ENCODE data around the gene TPO.
A peak's percentile ranks its signal among the peaks of the same experiment; 100 is the strongest.

Gene TPO

DNA sequence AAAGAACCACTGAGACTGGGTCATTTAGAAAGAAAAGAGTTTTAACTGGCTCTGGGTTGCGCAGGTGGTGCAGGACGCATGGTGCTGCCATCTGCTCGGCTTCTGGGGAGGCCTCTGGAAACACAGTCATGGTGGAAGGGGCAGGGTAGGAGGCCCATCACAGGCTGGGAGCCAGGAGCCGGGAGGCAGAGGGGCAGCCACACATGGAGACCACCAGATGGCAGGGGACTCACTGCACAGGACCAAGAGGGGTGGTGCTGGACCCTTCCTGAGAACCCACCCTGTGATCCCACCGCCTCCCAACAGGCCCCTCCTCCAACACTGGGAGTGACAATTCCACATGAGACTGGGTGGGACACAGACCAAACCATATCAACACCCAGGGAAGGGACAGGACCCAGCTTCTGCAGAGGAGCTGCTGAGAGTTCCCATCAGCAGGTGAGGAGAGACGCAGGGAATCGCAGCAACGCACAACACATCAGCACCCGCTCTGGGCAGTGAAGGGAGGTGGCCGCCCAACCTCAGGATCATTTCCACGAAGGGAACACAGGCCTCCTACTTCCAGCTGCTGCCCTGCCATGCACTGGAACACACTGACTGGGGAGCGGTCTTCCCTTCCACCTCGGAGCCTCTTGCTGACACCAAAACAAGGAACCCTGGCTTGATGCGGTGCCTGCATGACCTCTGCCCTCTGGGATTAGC is 130.7 kb downstream of the TPO start:
- peak in 1 of 10 donors; percentile 63 for DNase-seq
- intact Hi-C loops (cut with DNase I): loop anchor here (10.0 kb wide), 1 partner anchor 219 kb away; no protein-coding TSS in a partner anchor

DNA sequence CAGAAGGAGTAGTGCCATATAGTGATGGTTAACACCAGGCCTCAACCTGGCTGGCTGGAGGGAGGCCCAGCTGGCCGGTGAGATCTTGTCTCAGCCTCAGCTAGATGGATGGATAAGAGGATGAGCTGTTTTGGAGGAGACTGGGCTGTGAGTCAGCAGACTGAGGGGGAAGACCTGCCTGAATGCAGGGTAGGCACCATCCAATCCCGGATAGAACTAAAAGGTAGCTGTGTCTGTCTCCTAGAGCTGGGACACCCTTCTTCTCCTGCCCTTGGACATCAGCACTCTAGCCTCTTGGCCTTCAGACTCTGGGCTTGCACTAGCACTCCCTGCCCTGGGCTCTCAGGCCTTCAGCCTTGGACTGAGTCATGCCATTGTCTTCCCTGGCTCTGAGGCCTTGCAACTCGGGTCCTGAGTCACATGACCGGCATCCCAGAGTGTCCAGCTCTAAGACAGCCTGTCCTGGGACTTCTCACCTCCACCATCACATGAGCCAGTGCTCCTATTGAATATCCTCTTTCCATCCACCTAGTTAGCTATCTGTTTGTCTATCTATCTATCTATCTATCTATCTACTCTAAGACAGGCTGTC is 131.3 kb downstream of the TPO start:
- intact Hi-C loops (cut with DNase I): loop anchor here (5.0 to 10.0 kb wide), 2 partner anchors 220 to 692 kb away; no protein-coding TSS in a partner anchor
- DNase-seq: peak in 1 of 10 donors; percentile 51

DNA sequence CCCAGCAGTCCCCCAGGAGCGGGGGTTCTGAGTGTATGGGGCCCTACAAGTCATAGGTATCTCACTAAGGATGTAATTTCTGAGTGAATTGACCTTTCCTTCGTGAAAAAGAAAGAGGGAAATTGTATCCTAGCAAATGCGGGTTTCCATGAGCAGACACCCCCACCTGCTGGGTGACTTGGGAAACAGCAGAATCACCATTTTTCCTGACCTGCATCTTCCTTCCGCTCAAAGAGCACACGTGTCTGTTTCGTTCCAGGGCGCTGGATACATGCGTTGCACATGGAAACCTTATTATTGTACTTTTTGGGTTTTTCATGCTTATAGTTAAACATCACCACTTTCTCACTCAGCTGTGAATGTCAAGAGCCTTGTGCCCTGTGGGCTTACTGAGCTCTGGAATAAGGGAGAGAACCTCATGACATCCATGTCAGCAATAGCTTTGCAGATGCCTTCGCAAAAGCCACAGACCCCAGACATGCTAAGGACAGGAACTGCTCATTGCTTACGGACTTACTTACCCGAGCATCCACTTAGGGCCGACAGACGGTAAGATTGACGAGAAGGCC is 132.8 kb downstream of the TPO start:
- intact Hi-C loops (cut with DNase I): loop anchor here (2.0 to 10.0 kb wide), 3 partner anchors 221 to 694 kb away; no protein-coding TSS in a partner anchor
- peak in 6 of 10 donors; percentile 36 to 88 (median 54) for DNase-seq

DNA sequence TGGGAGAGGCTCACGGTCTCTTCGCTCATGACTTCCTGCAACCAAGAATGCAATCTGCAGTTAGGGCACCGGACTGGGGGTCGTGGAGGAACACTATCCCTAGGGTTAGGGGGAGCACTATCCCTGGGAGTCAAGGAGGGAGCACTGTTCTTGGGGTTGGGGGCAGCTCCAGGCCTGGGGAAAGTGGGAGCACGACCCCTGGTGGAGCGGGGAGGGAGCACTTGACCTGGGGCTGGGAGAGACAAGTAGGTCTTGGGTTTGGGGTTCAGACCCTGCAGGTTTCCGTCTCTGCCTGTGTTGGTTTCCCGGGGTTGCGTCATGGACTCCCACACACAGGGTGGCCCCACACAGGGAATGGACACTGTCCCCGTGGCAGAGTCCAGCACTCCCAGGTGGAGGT is 133.6 kb downstream of the TPO start:
- no peak for DNase-seq
- intact Hi-C loops (cut with DNase I): loop anchor here (2.0 to 10.0 kb wide), 3 partner anchors 222 to 695 kb away; no protein-coding TSS in a partner anchor

DNA sequence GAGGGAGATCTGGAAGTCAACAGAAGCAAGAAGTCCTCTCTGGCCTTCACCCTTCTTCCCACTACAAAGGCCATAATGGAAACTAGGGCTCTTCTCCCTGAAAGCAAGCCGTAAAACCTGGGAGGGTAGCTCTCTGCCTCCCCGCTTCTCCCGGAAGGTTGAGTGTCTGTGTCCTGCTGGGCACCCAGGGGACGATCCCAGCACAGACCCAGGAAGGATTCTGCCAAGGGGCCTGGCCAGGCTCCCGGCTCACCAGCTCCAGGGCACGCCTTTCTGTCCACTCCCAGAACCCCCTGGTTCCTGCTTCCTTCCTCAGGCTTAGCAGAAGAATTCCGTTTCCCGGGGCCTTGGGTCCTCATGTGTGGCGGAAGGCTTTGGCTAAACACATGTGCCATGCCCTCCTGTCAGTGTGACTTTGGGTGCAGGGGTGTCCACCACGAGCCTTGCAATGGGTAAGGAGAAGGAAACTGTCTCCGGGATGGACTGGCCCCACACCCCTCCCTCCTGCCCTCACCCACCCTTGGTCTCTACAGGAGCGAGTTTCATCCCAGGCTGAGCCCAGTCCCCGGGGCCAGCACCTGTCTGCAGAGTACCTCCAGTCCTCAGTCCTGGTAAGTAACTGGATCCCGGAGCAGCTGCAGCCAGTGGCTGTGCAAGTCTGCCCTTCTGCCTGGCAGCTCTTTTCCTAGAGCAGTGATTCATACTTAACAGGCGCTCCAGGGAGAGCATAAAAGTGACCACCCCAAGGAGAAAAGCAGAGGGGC is 135.8 kb downstream of the TPO start:
- intact Hi-C loops (cut with DNase I): loop anchor here (5.0 to 10.0 kb wide), 2 partner anchors 224 to 697 kb away; no protein-coding TSS in a partner anchor
- DNase-seq: peak in 2 of 10 donors; percentile 57 to 80

DNA sequence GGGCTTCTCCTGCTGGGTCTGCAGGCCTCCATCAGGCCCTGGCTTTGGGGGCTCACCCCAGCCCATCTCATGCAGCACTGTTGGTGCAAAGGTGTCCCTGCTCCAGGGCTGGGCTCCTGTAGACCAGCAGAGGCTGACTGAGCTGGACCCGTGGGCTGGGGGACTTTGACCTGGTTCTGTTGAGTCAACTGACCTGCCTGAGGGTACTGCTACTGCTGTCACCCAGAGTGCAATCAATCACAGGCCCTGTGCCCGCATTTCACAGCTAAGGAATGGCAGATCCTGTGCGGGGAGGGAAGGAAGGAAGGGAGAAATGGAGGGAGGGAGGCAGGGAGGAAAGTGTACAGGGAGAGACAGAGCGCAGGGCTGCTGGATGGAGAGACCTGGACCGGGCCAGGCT is 136.8 kb downstream of the TPO start:
- intact Hi-C loops (cut with DNase I): loop anchor here (2.0 to 5.0 kb wide), 2 partner anchors 192 to 835 kb away; partner anchors contain the start of gene PXDN
- peak in 2 of 10 donors; percentile 57 to 66 for DNase-seq

DNA sequence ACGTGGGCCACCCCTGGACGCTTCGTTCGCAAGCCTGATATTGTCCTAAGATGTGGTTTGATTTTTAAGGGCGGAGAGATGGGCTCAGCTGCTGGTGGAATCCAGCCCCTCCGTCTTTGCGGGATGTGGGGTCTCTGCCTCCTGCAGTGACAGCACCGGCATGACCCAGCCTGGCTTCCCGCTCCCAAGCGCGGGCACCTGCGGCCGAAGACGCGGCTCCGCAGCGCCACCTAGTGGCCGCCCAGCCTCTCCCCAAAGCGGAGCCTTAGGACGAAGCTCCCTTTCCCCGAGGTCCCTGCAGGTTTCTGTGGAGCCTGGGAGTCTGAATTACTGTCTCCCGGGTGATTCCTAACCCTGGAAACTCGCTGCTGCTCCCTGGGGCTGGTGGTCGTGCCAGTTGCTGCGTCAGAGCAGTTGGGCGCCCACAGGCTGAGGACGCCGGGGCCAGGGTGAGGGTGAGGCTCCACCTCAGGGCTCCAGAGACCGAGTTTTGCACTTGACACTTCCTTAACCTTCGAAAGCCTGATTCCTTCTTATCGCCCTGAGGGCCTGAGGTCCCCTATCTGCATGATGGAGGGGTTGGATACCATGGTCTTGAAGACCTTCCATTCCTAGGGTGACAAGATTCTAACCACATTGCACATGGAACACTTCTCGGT is 137.5 kb downstream of the TPO start:
- intact Hi-C loops (cut with DNase I): loop anchor here (2.0 to 5.0 kb wide), 2 partner anchors 192 to 836 kb away; partner anchors contain the start of gene PXDN

DNA sequence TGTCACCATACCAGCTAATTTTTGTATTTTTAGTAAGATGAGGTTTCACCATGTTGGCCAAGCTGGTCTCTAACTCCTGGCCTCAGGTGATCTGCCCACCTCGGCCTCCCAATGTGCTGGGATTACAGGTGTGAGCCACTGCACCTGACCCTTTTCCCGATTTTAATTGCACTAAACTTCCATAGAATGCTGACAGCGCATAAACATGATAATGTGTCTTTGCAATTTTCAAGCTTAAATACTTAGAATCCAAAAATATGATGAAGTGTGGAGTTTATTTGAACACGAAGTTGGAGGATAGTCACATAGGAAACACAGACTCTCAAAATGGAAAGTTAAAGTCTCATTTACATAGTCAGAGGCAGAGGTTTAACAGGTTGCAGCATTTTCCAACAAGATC is 138.6 kb downstream of the TPO start:
- peak in 1 of 10 donors; percentile 22 for DNase-seq
- intact Hi-C loops (cut with DNase I): loop anchor here (2.0 to 5.0 kb wide), 2 partner anchors 190 to 837 kb away; partner anchors contain the start of gene PXDN

More for the DNA sequence above, 137.5 kb downstream of the TPO start:
- peak in 9 of 10 donors; percentile 41 to 95 (median 69) for DNase-seq

DNA sequence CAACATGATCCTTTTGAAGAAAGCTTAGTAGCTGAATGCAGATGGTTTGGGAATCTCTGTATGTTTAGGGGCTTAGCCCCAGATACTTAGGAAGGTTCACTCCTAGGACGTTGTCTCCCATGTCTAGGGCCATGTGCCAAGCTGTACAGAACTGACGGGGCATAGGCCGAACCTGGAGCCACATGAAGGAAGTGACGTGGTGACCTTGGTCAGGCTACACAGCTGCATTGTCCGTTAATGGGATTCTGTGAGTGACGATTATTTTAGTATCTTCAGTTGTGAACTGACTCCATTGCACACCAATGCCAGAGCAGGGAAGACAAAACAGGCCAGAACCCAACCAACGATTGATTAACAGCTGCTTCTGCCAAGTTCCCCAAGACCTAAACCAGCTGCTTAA is 139.3 kb downstream of the TPO start:
- DNase-seq: peak in 1 of 10 donors; percentile 50
- intact Hi-C loops (cut with DNase I): loop anchor here (5.0 kb wide), 1 partner anchor 190 kb away; the partner anchor contains the start of gene PXDN

DNA sequence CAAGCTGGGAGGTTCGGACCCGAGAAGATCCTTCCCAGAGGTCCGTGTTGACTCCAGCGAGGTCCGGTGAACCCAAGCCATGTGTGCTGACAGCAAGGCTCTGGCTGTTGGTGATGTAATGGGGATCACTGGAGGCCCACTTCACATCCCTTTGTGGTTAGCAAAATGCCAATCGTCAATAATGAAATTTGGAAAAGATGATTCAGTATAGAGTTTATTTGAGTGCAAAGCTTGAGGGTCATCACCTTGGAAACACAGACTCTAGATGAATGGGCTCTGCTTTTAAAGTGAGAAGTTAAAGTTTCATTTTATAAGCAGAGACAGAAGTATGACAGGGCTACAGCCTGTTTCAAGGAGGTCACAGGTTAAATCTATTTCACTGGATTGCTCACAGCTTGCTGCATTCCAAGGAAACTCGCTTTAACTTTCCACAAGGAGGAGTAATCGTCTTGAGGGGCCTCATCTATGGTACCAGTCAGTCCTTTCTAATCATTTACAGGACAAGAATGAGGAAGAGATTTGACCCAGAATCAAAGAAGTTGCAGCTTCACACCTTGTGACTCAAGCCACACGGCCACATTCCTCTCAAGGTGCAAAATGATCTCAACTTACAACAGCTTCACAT is 140.5 kb downstream of the TPO start:
- intact Hi-C loops (cut with DNase I): loop anchor here (5.0 kb wide), 1 partner anchor 189 kb away; the partner anchor contains the start of gene PXDN
- DNase-seq: peak in 1 of 10 donors; percentile 20

DNA sequence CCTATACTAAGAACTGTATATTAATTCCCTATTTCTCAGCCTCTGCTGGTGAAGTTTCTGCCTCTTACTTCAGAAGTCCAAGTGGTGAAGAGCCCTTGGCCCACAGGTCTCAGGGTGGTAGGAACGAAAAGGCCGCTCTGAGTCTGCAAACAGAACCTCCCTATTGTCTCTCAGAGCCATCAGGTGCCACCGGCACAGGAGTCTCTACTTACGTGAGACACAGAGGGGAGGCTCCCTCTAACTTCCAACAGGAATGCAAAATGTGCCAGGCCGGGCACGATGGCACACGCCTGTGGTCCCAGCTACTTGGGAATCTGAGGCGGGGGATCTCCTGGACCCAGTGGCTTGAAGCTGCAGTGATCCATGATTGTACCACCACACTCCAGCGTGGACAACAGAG is 143.0 kb downstream of the TPO start:
- DNase-seq: peak in 1 of 10 donors; percentile 69

DNA sequence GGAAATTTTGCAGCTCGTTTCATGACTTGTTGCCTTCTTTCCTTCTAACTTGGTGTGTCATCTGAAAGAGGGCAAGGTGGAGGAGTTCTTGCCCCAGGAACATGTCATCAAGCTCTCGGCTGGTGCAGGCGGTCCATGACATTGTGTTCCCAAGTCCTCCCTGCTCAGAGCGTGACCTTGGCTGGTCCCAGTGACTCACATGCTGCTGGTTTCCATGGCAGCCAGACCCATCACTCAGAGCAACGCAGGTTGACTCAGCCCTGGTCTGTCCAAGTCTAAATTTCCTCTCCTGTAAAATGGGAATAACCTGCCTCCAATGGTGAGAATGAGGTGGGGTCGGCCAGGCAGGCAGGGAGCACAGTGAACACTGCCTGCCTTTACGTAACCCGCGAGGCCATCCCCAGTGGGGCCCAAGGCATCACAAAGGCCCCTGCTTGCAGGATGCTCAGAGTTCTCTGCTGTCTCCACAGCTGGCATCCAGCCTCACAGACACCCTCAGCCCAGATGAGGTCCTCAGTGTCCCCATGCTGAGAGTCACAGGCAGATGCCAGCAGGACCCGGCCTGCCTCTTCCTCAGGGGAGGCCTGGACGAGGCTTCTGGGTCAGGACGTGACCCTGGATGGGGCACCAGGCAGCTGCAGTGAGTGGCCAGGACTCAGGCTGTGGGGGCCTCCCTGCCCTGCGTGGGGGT is 143.7 kb downstream of the TPO start:
- DNase-seq: peak in 2 of 10 donors; percentile 70 to 85

More for the DNA sequence above, 143.0 kb downstream of the TPO start:
- intact Hi-C loops (cut with DNase I): no loop called here

DNA sequence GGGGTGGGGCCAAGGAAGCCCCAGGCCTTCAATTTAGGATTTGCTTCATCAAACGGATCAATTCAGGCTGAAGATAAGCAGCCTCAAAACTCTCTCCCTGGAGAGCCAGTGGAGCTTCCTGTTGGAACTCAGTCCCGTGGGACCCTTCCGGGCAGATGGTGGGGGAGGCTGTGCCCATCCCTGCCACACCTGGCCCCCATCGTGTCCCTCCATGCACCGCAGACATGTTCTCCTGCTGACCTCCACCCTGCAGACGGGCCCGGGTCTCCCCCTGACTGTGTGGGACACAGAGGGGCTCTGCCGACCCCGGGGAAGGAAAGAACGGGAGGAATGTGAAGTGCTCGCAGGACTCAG is 144.2 kb downstream of the TPO start:
- DNase-seq: peak in 1 of 10 donors; percentile 47
- intact Hi-C loops (cut with DNase I): no loop called here

More for the DNA sequence above, 143.7 kb downstream of the TPO start:
- intact Hi-C loops (cut with DNase I): no loop called here

DNA sequence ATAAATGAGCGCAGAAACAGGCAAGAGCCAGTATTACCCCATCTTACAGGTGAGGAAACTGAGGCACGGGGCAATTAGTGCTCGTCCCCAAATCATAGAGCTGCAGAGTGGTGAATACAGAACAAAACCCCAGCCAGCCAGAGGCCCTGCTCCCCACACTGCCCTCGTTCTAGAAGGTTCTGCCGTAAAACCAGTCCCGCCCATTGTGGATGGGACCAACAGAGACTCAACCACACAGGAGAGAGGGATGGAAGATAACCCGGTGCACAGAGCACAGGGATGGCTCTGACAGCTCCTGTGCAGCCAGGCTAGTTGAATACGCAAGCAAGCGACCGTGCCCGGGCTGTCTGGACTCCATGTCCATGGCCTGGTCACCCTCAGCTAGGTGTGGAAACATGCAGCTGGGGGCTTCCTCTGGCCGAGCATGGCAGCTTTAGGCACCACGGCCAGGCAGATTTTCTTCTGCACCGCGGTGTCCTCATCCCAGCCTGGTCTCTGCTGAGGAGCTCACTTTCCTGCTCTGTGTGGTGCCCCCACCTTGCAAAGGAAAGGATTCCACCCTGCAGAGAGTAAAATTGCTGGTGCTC is 146.4 kb downstream of the TPO start:
- intact Hi-C loops (cut with DNase I): no loop called here
- DNase-seq: peak in 2 of 10 donors; percentile 65 to 79

DNA sequence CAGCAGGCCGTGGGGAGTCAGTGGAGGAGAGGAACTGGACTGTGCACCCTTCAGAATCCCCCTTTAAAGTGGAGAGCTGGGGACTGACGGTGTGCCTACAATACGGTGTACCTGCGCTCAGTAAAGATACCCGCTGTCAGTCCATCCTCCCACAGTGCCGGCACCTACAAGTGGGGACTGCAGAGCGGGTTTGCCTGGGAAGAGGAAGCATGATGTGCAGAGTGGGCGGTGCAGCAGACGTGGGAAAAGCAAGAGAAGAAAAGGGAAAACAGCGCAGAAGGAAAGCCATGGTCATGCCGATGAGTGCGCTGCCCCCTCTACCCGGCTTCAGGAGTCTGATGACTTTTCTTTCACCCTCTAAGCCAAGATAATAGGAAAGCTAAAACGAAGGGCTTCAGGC is 148.0 kb downstream of the TPO start:
- intact Hi-C loops (cut with DNase I): no loop called here
- peak in 2 of 10 donors; percentile 15 to 85 for DNase-seq

DNA sequence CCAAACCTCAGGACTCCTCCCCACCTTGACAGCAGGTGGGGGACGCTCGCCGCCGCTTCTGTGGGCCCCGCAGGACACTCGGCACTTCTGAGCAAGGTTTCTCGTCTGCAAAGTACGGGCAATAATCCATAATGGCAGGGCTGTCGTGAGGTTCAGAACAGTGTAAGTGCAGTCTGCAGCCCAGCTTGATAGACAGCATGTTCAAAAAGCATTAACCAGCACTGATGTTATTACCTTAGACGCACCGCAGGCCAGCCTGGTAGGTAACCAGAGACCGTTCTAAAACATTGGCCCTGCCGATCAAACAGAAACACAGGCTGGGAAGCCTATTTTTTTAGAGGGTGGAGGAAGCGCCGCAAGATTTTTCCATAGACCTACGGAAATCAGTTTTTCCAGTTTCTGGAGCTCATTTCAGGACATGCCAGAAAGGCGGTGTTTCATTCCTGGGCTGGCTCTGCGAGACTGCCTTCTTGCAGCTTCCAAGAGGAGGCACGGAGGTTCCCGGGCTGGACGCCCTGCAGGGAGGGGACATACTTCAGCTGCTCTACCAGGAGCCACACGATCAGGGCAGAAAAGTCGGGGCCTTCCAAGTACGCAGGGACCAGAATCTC is 148.7 kb downstream of the TPO start:
- peak in 2 of 10 donors; percentile 62 to 76 for DNase-seq
- intact Hi-C loops (cut with DNase I): no loop called here

DNA sequence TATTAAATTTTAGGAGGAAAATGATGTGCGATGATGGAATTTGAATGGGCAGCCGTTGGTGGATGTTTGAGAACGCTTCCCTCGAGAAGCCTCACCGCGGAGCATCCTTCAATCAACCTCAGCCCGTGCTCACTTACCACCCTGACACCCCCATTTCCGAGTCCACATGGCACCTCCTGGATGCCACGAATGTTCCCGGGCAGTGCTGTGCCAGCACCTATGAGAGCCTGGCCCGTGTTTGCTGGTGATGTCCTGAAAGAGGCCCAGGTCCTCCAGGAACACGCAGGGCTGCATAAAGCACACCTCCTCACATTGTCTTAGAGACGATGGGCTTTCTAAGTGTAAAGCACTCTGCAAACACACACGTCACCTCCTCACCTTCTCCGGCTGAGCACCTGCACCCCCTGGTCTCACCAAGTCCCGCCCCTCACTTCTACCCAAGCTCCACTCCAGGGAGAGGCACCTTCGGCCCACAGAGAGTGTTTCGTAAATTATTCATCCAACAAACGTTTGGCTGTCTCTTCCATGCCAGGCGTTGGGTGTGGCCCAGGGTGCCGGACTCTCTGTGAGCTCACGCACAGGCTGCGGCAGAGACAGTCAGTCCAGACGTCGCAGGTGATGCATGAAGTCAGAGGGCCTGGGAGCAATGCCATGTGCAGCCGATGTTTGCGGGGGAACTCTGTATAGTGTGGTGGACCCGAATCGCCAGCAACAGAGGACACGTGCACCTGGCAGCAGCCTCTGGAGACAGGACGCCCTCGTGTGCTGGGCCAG is 150.0 kb downstream of the TPO start:
- intact Hi-C loops (cut with DNase I): no loop called here
- peak in 2 of 10 donors; percentile 76 for DNase-seq
